Left colon (tissue), 2 donors: Measurements from ENCODE around the gene SPPL2B. TPM values are rescaled to one million over a fixed set of nuclear protein-coding genes. Genes with fewer than 3 reads are reported as not detected.
"Not testable (repeated sequence)": the region's sequence is repeated elsewhere in the genome, so short reads cannot be mapped to it uniquely, and the experiment has no call there.

Source experiments
- ATAC-seq: fragments of 200-7000 bp; cut with Tn5 transposase; one replicate; pipeline ENCODE4 v1.9.1; 2020; ENCODE audit warnings: mild to moderate bottlenecking, moderate library complexity
- DNase-seq, 2 donors: peaks; one replicate each; pipeline ENCODE4 v3.0.0-alpha.2; 2020
- intact Hi-C, 2 donors: fragments of 100-400 bp; cut with DNase I in 1 of 2; cut with micrococcal nuclease in 1 of 2; formaldehyde crosslinking; loops; one replicate each; pipeline versions ENCODE4 v1.11.2 to v1.14.0; 2022; cut with DNase I, micrococcal nuclease
- total RNA-seq, 2 donors: library from RNA; stranded (reverse); fragmentation: NEBNext Ultra II Directional; extraction: Animal tissue kit (Norgen Biotek cat#: 25700); gene quantifications; one replicate each; pipeline ENCODE4 v1.2.1, GENCODE V29; 2021
- donor health status: DM: no; HTN: no; CAD: no.
- donor health status: DM: yes; HTN: yes; CAD: no.

The SPPL2B gene
- total RNA-seq, 2 donors from 2014 or later: 142 to 173 TPM

DNA sequence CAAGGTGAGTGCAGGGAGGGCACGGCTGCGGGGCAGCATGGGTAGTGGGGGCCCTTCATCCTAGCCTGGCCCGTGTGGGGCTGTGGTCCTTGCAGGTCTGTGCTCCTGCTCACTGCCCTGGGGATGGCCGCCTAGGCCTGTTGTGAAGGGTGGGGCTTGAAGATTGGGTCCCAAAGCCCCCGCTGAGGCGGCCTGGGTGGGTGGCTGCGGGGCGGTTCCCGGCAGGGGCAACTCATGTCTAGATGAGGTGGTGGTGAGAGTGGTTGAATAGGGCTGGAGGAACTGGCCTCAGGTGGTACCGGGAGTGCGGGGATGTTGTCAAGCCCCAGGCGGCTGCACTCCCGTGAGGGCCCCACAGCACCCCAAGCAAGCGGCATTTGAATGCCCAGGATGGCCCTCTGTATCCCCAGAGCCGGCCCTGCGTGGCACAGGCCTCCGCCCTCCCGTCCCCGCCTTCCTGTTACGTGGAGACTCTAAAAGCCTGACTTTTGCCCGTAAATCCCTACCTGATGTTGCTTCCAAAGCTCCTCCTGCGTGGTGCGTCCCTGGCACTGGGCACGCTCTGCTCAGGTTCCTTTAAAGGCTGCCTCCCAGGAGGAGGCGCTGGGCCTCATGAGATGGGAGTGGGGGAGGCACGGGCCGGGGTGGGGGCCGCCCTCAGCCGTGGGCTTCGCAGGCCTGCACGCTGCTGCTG, 15.0 kb downstream of the SPPL2B start:
- peak in 1 of 2 donors; percentile 4 for DNase-seq
- no peak for ATAC-seq
- intact Hi-C loops: no loop called here

DNA sequence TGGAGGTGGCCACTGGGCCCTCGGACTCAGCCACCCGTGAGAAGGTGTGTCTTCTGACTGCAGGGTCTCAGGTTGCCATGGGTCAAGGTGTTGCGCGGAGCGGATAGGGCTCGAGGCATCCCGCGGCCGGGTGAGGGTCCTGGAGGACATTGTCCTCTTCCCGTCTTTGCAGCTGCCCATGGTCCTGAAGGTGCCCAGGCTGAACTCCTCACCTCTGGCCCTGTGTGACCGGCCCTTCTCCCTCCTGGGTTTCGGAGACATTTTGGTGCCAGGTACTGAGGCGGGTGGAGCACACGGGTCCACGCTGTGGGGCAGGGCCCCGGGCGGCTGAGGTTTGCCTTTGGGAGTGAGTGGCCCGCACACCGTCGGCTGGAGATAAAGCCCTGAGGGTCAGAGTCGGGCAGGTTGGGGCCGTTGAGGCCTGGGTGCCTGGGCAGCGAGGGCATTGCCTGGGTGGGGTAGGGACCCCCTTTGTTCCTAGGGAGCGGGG, 15.9 kb downstream of the SPPL2B start:
- DNase-seq: peak in 1 of 2 donors; percentile 2
- ATAC-seq: no peak
- intact Hi-C loops: no loop called here

DNA sequence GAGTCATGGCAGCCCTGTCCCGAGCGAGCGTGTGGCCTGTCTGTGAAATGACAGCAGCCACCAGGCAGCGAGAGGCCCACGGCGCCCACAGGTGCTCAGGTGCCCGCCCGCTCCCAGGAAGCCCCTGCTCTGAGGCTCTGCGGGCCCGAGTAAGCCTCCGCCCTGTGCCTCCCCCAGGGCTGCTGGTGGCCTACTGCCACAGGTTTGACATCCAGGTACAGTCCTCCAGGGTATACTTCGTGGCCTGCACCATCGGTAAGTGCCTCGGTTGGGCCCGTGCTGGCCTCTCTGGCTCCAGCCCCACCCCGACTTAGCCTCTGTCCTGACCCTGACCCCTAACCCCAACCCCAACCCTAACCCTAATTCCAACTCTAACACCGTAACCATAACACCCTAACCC, 16.6 kb downstream of the SPPL2B start:
- DNase-seq (peak in 1 of 2 donors; percentile 5), ATAC-seq (no peak)
- intact Hi-C loops: no loop called here

DNA sequence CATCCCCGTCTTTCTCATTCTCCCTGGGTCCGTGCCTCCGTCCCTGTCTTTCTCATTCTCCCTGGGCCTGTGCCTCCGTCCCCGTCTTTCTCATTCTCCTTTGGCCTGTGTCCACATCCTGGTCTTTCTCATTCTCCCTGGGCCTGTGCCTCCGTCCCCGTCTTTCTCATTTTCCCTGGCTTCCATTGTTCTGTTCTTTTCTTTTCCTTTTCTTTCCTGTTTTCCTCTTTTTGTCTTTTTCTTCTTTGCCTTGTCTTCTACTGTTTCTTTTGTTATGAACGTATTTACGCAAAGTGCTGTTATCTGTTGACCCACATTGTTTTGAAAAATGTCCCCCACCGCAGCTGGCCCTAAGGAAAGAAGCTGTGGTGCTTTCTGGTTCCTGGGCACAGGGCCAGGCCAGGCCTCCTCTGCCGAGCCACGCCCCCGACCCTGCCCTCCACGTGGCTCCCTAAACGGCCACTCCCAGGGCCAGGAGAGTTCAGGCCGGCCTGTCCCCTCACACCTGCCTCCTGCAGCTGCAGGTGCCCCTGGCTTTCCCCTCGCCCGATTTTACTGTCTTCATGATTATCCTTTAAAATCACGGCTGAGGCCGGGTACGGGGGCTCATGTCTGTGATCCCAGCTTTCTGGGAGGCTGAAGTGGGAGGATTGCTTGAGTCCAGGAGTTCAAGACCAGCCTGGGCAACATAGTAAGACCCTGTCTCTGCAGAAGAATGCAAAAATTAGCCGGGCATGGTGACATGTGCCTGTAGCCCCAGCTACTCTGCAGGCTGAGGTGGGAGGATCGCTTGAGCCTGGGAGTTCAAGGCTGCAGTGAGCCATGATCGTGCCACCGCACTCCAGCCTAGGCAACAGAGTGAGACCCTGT, 17.5 kb downstream of the SPPL2B start:
- intact Hi-C loops: no loop called here
- DNase-seq: peak; percentile 84 to 91
- ATAC-seq: peak; percentile 96

DNA sequence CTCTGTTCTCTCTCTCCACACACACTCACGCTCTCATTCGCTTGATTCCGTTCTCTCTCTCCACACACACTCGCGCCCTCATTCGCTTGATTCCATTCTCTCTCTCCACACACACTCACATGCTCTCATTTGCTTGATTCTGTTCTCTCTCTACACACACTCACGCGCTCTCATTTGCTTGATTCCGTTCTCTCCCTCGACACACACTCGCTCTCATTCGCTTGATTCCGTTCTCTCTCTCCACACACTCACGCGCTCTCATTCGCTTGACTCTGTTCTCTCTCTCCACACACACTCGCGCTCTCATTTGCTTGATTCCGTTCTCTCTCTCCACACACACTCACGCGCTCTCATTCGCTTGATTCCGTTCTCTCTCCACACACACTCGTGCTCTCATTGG, 21.3 kb downstream of the SPPL2B start:
- ATAC-seq, intact Hi-C loops, DNase-seq: not testable (repeated sequence)

DNA sequence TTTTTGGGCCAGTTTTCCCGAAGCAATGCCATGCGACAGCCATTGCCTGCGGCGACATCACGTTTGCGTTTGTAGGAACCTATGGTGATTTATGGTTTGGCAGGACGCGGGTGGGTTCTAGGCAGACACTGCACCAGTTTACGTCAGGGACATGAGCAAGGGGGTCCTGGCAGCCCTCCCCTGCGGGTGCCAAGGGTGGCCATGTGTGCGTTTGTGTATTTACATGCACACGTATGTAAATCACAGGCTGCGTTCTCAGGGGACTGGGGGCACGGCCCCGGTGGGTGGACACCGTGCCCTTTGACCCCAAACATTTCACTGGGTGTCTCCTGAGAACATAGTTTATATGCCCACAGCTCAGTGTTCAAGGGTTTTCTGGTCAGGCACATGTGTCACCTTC, 22.2 kb downstream of the SPPL2B start:
- no peak for ATAC-seq
- no peak for DNase-seq
- intact Hi-C loops: no loop called here

DNA sequence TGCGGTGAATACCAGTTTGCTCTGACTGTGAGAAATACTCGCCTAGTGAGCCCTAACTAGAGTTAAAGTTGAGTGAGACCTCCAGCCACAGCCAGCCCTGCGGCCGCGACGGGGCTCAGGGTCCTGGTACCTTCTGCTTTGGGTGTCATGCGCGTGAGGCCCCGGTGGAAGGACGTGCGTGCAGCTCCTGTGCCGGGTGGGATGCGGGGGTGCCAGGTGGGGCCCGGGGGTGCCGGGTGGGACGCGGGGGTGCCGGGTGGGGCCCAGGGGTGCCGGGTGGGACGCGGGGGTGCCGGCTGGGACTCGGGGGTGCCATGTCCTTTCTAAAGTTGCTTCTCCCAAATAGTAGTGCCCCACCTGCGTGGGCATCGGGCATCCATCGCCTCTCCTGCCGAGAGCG, 23.1 kb downstream of the SPPL2B start:
- intact Hi-C loops: no loop called here
- no peak for DNase-seq
- ATAC-seq: no peak

DNA sequence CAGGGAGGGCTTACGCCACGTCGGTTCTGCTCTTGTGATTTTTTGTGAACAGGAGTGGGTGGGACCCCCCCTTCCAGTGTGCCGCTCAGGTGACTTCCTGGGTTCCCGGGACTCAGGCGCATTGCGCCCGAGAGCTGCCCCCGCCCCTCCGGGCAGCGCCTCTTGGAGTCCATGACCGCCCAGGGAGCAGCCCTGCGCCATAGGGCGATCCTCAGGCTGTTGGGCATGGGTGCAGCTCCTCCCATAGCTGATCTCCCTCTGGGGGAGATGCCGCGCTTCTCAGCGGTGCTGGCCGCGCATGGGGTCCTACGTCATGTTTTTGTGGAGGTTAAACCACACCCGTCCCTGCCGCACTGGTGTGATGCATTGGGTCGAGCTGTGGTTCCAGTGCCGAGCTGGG, 23.6 kb downstream of the SPPL2B start:
- intact Hi-C loops: no loop called here
- DNase-seq: no peak
- no peak for ATAC-seq

DNA sequence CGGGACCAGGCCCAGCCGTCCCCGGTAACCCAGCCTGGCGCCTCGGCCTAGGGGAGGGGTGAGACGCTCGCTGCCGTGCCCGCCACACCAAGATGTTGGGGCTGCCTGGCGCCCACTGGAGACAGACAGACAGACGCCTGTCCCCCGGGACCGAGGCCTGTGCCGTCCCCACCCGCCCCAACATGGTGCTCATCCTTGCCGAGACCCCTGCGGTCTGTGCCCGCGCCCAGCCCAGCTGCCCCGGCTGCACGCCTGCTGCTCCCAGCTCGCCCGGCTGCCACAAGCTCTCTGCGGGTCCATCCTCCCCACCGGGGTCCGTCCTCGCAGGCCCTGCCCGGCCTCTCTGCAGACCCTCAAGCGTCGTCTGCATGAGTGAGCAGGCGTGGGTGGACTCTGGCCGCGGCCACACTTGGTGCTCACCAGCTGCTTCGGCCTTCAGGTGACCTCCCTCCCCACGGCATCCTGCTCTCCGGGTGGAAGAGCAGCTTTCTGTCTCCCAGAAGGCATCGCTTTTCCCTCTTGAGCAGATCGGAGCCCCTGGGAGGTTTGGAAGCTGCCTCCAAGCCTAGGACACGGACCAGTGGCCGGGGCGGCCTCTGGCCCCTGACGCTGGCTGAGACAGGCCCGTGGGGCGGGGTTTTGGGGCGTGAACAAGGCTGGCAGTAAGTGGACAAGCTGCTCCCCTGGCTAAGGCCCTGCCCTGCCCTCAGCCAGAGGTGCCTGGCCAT, 24.8 kb downstream of the SPPL2B start:
- intact Hi-C loops: no loop called here
- DNase-seq (no peak), ATAC-seq (peak; percentile 47)

DNA sequence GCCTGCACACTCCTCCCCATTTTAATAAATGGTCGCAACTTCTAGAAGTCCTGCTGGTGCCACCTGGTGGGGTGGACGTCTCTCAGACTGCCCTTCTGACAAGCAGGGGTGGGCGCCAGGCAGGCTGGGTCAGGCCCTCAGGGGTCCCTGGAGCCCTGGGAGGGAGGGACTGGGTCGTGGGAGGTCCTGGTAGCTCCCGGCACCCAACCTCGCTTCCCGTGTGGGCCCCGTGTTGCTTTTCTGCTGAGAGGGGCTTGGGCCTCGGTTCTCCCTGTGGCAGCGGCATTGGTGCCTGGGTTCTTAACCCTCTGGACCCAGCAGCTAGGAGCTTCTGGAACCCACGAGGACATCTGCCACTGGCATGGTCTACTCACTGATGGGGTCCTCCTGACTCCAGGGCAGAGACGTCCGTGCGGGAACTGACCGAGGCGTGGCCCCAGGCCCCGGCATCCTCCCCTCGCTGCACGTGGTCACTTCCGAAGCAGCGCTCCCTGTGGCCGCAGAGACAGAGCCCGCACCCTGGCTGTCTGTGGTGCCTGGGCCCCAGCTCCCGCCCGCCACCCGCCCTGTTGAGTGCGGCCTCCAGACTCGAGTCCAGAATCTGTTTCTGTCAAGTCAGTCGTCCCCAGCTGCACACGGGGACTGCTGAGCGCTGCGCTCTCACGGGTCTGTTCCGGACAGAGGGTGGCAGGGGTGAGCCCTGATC, 25.6 kb downstream of the SPPL2B start:
- DNase-seq: no peak
- ATAC-seq: no peak
- intact Hi-C loops: no loop called here

DNA sequence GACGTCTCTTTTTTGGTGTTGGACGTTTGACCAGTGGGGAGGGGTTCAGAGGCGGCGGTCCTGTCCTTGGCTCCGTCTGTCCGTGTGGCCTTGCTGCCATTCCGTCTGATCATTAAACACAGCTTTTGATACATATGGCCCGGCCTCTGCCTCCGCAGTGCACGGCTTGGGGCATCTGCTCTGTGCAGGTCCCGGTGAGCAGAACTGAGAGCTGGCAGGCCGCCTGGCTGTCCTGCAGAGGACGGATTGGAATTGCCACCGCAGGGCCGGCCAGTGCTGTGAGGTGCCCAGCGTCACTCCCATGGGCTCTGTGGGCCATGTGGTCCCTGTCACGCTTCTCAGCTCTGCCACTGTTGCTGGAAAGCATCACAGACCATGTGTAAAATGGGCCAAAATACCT, 26.2 kb downstream of the SPPL2B start:
- DNase-seq (no peak), ATAC-seq (no peak)
- intact Hi-C loops: no loop called here

DNA sequence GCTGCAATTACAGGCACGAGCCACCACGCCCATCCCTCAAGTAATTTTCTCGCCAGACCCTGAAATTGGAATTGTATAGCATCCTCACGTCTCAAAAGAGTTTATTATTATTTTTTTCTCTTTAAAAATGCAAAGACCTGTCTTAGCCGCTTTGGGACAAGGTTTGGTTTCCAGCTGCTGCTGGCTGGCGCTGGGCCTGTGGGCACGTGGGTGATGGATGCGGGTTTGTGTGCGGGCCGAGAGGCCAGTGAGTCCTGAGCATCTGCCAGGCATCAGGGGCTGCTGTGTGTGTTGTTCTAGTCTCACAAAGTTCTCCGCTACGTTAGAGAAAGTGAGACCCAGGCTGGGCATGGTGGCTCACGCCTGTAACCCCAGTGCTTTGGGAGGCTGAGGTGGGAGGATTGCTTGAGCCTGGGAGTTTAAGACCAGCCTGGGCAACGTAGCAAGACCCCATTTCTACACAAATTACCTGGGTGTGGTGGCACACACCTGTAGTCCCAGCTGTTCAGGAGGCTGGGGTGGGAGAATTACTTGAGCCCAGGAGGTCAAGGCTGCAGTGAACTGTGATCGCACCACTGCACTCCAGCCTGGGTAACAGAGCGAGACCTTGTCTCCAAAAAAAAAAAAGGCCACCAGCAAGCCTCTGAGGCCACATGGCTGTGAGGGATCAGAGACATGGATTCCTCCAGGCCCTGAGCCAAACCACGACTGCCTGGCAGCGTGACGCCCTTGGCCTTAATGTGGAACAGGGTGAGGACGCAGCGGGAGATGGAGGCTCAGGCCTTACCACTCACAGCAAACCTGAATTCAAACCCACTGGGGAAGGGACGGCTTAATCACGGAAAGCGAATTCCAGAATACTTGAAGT, 26.9 kb downstream of the SPPL2B start:
- no peak for DNase-seq

DNA sequence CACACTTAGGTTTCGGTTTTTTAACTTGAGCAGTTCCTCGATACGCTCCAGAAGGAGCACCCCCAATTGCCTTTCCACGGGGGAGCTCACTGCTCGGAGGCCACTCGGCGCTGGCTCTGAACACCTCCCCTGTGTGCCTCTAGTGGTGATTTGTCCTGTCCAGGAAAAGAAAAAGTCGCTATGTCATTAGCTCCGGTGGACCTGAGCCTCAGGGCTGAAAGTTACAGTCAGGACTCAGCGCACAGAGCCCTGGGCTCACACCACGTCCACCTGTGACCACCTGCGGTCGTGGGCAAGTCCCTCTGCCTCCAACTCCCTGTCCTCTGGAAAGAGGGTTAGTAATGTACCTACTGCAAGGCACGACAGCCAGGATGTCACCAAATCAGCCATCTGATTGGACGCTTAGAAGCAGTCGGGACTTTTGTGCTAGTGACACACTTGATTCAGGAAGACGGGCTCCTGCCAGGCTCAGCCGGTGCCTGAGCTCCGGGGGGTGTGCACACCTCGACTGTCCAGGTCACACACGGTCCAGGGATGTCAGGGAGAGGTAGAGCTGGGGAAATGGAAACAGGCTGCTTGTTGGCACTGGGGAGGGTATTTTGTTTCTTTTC, 27.7 kb downstream of the SPPL2B start:
- intact Hi-C loops: no loop called here
- ATAC-seq: no peak
- DNase-seq: no peak

More for the DNA sequence above, 26.9 kb downstream of the SPPL2B start:
- intact Hi-C loops: no loop called here
- no peak for ATAC-seq

DNA sequence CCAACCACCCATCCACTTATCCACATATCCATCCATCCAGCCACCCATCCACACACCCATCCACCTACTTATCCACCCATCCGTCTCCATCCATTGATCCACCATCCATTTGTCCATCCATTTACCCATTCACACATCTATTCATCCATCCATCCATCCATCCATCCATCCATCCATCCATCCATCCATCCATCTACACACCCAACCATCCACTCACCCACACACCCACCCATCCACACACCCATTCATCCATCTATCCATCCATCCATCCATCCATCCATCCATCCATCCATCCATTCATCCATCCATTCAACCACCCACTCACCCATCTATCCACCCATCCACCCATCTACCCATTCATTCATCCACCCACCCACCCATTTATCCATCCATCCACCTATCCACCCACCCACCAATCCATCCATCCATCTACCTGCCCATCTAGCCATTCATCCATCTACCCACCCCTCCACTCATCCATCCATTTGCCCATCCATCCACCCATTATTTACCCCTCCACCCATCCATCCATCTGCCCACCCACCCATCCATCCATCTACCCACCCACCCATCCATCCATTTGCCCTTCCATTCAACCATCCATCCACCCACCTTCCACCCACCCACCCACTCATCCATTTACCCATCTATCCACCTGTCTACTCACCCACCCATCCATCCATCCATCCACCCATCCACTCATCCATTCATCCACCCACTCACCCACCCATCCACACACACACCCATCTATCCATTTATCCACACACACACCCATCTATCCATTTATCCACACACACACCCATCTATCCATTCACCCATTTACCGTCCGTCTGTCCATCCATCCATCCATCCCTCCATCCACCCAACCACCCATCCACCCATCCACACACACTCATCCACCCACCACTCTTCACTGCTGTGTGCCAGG, 29.1 kb downstream of the SPPL2B start:
- intact Hi-C loops: no loop called here
- ATAC-seq (no peak), DNase-seq (no peak)

DNA sequence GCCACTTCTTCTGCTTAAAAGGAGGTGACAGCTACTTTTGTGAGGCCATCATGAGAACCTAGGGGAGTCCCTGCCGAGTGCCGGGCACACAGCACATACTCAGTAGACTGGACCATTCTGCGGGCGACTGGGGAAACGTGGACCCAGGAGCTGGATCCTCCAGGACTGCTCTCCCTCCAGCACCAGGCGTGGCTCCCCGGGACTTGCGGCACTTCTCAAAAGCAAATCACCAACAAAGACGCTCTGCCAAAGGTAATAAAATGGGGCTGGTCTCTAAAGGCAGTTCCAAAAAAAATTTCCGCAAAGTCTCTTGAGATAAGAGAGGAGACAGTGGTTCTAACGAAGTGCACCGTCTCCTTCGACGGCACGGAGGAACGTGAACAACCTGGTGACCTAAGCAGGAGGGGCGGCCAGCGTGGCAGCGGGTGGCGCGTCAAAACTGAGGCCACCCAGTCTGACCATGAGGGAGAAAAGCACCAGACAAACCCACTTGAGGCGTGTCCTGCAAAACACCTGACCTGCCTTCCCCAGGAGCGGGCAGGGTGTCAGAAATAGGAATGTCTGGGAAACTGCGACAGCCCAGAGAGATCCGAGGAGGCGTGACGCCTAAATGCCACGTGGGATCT, 30.2 kb downstream of the SPPL2B start:
- peak; percentile 53 for ATAC-seq
- intact Hi-C loops: no loop called here
- no peak for DNase-seq

DNA sequence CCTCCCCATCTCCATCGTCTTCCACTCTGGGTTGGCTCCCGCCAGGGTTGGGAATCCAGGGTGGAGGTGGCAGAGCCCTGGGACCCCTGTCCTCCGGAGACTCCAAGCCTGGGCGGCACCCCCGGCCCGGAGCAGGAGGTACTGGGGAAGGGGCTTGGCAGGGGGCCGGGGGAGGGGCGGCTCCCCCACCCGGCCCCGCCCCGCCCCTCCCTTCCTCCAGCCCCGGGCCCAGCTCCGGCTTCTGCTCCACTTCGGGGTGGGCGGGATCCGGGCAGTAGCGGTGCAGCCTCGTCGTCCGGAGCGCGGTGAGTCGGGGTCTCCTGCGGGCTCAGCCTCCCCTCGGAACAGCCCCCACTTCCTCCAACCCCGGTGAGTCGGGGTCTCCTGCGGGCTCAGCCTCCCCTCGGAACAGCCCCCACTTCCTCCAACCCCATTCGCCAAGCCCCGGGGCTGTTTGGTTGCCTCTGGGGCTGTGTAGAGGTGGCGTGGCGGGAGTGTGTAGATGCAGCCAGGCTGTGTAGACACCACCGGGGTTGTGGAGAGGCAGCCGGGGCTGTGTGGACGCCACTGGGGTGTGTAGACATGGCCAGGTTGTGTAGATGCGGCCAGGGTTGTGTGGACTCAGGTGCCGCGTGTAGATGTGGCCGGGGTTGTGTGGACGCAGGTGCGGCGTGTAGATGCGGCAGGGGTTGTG, 31.7 kb downstream of the SPPL2B start, which contains the start of gene TMPRSS9:
Gene TMPRSS9 (plus strand): TSS at position 274 of the 694 bp plus-strand sequence. CDS start 29,521 bp downstream, outside the sequence.
- intact Hi-C loops: no loop called here
- ATAC-seq (peak; percentile 8), DNase-seq (no peak)
